HCT116 (cell line): ENCODE results near the gene ERLEC1. TPM values are rescaled to one million over a fixed set of nuclear protein-coding genes. Genes with fewer than 3 reads are reported as not detected.

Source experiments
- ATAC-seq: fragments of 200-7000 bp; cut with Tn5 transposase; 2 replicates; pipeline ENCODE4 v1.9.1; 2020; ENCODE audit warnings: mild to moderate bottlenecking, moderate library complexity
- BruUV-seq: library from RNA; stranded (reverse); fragments of 400-500 nt; replicated peaks from 2 replicates; lab custom pipeline; 2021; lab: Mats Ljungman, UMichigan
- CTCF ChIA-PET: fragments of 300-600 bp; sonication (Branson Sonifier 250); formaldehyde crosslinking; loops from one replicate; lab custom pipeline; 2021; ENCODE audit warnings: antibody characterized with exemption; lab: Charles Lee
- POLR2A ChIA-PET: fragments of 300-600, 350-600 bp; sonication (Branson Sonifier 250); formaldehyde crosslinking; loops from one replicate; lab custom pipeline; 2021; ENCODE audit warnings: antibody characterized with exemption; lab: Charles Lee
- RAD21 ChIA-PET, 2 experiments: fragments of 300-600 bp; sonication (Branson Sonifier 250); formaldehyde crosslinking; loops; one replicate each; lab custom pipeline; 2023; ENCODE audit warnings: low total read pairs in 2 of 2; ENCODE audit not compliant: uncharacterized antibody in 2 of 2, unreplicated experiment in 2 of 2, low non-redundant PET in 1 of 2; lab: Charles Lee
- DNase-seq: peaks from one replicate; pipeline ENCODE4 v3.0.0-alpha.2; 2010; ENCODE audit warnings: low read depth, low spot score
- H2AFZ ChIP-seq: fragments of 200-600 bp; shearing (Covaris generic), sonication (generic); 2 replicates; pipeline ENCODE4 v1.6.1; 2017; ENCODE audit warnings: low read depth, mixed run types, mixed read lengths, antibody characterized with exemption, low read length; ENCODE audit not compliant: poor library complexity, severe bottlenecking
- H3K27ac ChIP-seq: 2 replicates; pipeline ENCODE4 v1.5.1; 2012; ENCODE audit warnings: low read depth, low read length
- H3K27me3 ChIP-seq: fragments of 200-600 bp; sonication (generic); 2 replicates; pipeline ENCODE4 v1.6.1; 2016; ENCODE audit warnings: mixed run types, low read length, mixed read lengths; ENCODE audit not compliant: insufficient read depth
- H3K36me3 ChIP-seq, 2 experiments: fragments of 200-500 bp in 1 of 2; fragments of 200-600 bp in 1 of 2; sonication (Bioruptor generic) in 1 of 2; sonication (generic) in 1 of 2; 2 replicates each; pipeline versions ENCODE4 v1.5.1 to v1.6.1; 2014 to 2016; ENCODE audit warnings: low read length in 2 of 2, inconsistent platforms in 1 of 2, mixed read lengths in 1 of 2, mixed run types in 1 of 2; ENCODE audit not compliant: insufficient read depth in 2 of 2, control insufficient read depth in 1 of 2
- H3K4me1 ChIP-seq, 2 experiments: fragments of 200-600 bp in 1 of 2; sonication (generic) in 1 of 2; 2 replicates each; pipeline versions ENCODE4 v1.5.1 to v1.6.1; 2012 to 2017; ENCODE audit warnings: low read length in 2 of 2, inconsistent platforms in 1 of 2, mild to moderate bottlenecking in 1 of 2, mixed read lengths in 1 of 2, mixed run types in 1 of 2, moderate library complexity in 1 of 2; ENCODE audit not compliant: insufficient read depth in 2 of 2, control insufficient read depth in 1 of 2
- H3K4me2 ChIP-seq: fragments of 200-600 bp; sonication (generic); 2 replicates; pipeline ENCODE4 v1.6.1; 2017; ENCODE audit warnings: mixed run types, low read length, mixed read lengths
- H3K4me3 ChIP-seq, 2 experiments: fragments of 200-600 bp in 1 of 2; sonication (generic) in 1 of 2; replicated peaks in 1 of 2; 2 replicates each; pipeline ENCODE4 v1.5.1; 2011 to 2016; ENCODE audit warnings: low read length in 2 of 2, control low read depth in 1 of 2, low read depth in 1 of 2, mild to moderate bottlenecking in 1 of 2, mixed read lengths in 1 of 2, mixed run types in 1 of 2
- H3K79me2 ChIP-seq: fragments of 200-600 bp; sonication (generic); 2 replicates; pipeline ENCODE4 v1.6.1; 2017; ENCODE audit warnings: mild to moderate bottlenecking, mixed run types, low read length, moderate library complexity, mixed read lengths; ENCODE audit not compliant: insufficient read depth
- H3K9ac ChIP-seq: fragments of 200-600 bp; sonication (generic); 2 replicates; pipeline ENCODE4 v1.6.1; 2016; ENCODE audit warnings: low read length, mixed read lengths
- H3K9me2 ChIP-seq: fragments of 200-600 bp; sonication (generic), shearing (Covaris generic); 2 replicates; pipeline ENCODE4 v1.6.1; 2017; ENCODE audit warnings: mixed run types, mild to moderate bottlenecking, moderate library complexity; ENCODE audit not compliant: insufficient read depth
- H3K9me3 ChIP-seq, 2 experiments: fragments of 200-500 bp in 1 of 2; fragments of 200-600 bp in 1 of 2; sonication (Bioruptor generic) in 1 of 2; sonication (generic) in 1 of 2; 2 replicates each; pipeline ENCODE4 v1.6.1; 2014 to 2017; ENCODE audit warnings: low read length in 2 of 2, mixed read lengths in 2 of 2, inconsistent platforms in 1 of 2, low read depth in 1 of 2, mild to moderate bottlenecking in 1 of 2, mixed run types in 1 of 2, moderate library complexity in 1 of 2; ENCODE audit not compliant: control insufficient read depth in 1 of 2, insufficient read depth in 1 of 2
- H4K20me1 ChIP-seq: fragments of 200-600 bp; sonication (generic), shearing (Covaris generic); 2 replicates; pipeline ENCODE4 v1.6.1; 2017; ENCODE audit warnings: mixed run types, mild to moderate bottlenecking, moderate library complexity; ENCODE audit not compliant: insufficient read depth
- CBX3 ChIP-seq: IDR thresholded peaks from 2 replicates; pipeline ENCODE4 v1.6.1; 2012; ENCODE audit warnings: low read depth
- CEBPB ChIP-seq: IDR thresholded peaks from 2 replicates; pipeline ENCODE4 v1.6.1; 2012; ENCODE audit warnings: low read depth
- EGR1 ChIP-seq: IDR thresholded peaks from 2 replicates; pipeline ENCODE4 v1.6.1; 2012; ENCODE audit warnings: low read depth
- EZH2 ChIP-seq: fragments of 200-600 bp; sonication (generic); IDR thresholded peaks from 2 replicates; pipeline ENCODE4 v1.6.1; 2017; ENCODE audit warnings: antibody characterized with exemption, mixed run types
- POLR2A ChIP-seq: IDR thresholded peaks from 2 replicates; pipeline ENCODE4 v1.7.0; 2011; ENCODE audit warnings: borderline replicate concordance; ENCODE audit not compliant: insufficient read depth, insufficient read length; ENCODE audit errors: extremely low read depth
- SIN3A ChIP-seq: IDR thresholded peaks from 2 replicates; pipeline ENCODE4 v1.6.1; 2012; ENCODE audit warnings: low read depth
- SP1 ChIP-seq: IDR thresholded peaks from 2 replicates; pipeline ENCODE4 v1.6.1; 2012; ENCODE audit warnings: low read depth
- SRF ChIP-seq: IDR thresholded peaks from 2 replicates; pipeline ENCODE4 v1.6.1; 2012; ENCODE audit warnings: low read depth
- TCF7L2 ChIP-seq: IDR thresholded peaks from 2 replicates; pipeline ENCODE4 v1.7.0; 2011; ENCODE audit warnings: borderline replicate concordance, inconsistent platforms; ENCODE audit not compliant: insufficient read depth, insufficient read length; ENCODE audit errors: extremely low read depth
- YY1 ChIP-seq: IDR thresholded peaks from 2 replicates; pipeline ENCODE4 v1.6.1; 2011; ENCODE audit warnings: low read length, low read depth, moderate library complexity, mild to moderate bottlenecking; ENCODE audit not compliant: insufficient replicate concordance; ENCODE audit errors: extremely low read depth
- ZBTB33 ChIP-seq: IDR thresholded peaks from 2 replicates; pipeline ENCODE4 v1.6.1; 2011; ENCODE audit warnings: mild to moderate bottlenecking, low read length, moderate library complexity; ENCODE audit not compliant: insufficient replicate concordance; ENCODE audit errors: extremely low read depth
- ZFX ChIP-seq: fragments of 450-650 bp; IDR thresholded peaks from 2 replicates; pipeline ENCODE4 v1.6.1; 2017
- ZNF274 ChIP-seq: fragments of 200-500 bp; sonication (Bioruptor generic); IDR thresholded peaks from 2 replicates; pipeline ENCODE4 v1.6.1; 2014; ENCODE audit warnings: mild to moderate bottlenecking, low read depth, low read length, inconsistent platforms
- intact Hi-C: fragments of 100-400 bp; cut with micrococcal nuclease; formaldehyde crosslinking; loops from 2 replicates; pipeline ENCODE4 v1.10.0; 2022
- total RNA-seq: library from RNA; stranded (reverse); gene quantifications from one replicate; pipeline ENCODE4 v1.2.1, GENCODE V29; 2021; ENCODE audit not compliant: unreplicated experiment
- TF ChIP-seq, protein P1 (sequence below), 3 experiments: fragments of 200-600 bp in 1 of 3; sonication (generic) in 1 of 3; IDR thresholded peaks in 2 of 3; conservative IDR thresholded peaks in 1 of 3; 2 replicates each; pipeline ENCODE4 v1.5.1; 2012 to 2017; ENCODE audit warnings: low read depth in 2 of 3, low read length in 2 of 3, antibody characterized with exemption in 1 of 3, borderline replicate concordance in 1 of 3, control low read depth in 1 of 3, mild to moderate bottlenecking in 1 of 3, mixed read lengths in 1 of 3, mixed run types in 1 of 3, moderate library complexity in 1 of 3; ENCODE audit not compliant: insufficient read depth in 1 of 3
- TF ChIP-seq, protein P2 (sequence below): IDR thresholded peaks from 2 replicates; pipeline ENCODE4 v1.6.1; 2012

Gene ERLEC1
- total RNA-seq, 1 experiment from 2014 or later = 26.9 TPM

DNA sequence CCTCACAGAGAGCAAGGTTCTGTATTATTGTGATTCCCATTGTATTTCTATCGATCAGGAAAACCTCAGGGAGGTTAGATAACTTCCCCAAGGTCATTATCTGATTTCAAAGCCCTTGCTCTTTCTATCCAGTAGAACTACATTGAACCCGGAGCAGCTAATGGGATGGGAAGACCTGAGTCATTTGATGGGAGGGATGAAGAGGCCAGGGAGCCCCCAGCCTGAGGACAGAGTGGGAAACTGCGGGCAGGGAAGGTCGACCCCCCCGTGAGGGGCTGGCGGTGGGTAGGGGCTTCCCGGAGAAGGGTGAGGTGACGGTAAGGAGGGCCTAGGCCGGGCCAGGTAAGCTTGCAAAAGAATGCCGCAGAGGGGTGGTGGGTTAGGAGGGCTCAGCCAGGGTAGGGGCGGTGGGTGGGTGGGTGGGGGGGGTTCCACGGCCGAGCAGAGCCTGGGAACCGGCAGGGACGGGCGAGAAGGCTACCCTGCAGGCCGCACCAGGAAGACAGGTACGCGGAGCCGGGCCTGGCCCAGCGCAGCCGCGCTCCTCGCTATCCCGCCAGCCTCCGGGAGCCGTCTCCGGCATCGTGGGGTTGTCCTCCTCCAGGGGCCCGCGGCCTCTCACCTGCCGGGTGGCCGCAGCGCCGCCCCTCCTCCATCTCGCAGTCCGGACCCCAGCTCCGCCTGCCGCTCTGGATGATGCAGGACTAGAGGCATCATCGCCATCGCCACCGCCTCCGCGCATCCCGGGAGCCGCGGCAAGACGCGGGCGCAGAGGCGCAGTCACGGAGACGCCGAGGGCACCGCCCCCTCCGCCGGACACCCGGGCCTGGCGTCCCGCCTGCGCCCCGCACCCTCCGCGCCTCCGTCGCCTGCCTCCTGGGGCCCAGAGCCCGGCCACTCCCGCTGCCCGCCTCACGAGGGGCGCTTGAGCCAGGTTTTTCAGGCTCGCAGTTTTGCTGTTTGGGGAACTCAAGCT, 72.7 kb downstream of the ERLEC1 start, which contains the start of gene GPR75 (continued):
- no peak for TF ChIP-seq SRF
- TF ChIP-seq ZFX = no peak
- TF ChIP-seq EZH2 = no peak

DNA sequence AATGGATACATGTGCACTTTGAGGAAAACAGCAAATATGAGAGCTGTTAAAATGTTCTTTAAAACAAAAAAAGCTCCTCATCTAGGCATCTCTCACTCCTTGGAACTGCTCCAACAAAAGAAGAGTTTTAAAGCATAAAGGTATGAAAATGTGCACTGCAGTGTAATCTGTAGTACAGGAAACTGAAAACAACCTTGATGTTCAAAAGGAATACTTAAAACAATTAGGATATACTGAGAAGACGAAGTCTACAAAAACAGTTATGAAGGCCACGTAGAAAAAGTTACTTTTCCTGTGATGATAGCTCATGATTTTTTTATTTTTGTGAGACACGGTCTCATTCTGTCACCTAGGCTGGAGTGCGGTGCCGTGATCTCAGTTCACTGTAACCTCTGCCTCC, 75.0 kb downstream of the ERLEC1 start:
- H3K27ac ChIP-seq = no peak overlapping the region
- ATAC-seq (no peak), DNase-seq (no peak)
- RAD21 ChIA-PET = no interaction called here
- H3K4me3 ChIP-seq = no peak overlapping the region
- H2AFZ ChIP-seq = no peak overlapping the region
- CTCF ChIA-PET = no interaction called here
- TF ChIP-seq SP1 = no peak
- no peak for TF ChIP-seq POLR2A
- no peak for TF ChIP-seq CBX3
- TF ChIP-seq CEBPB = no peak
- TF ChIP-seq YY1 = no peak
- TF ChIP-seq, protein P1, sequence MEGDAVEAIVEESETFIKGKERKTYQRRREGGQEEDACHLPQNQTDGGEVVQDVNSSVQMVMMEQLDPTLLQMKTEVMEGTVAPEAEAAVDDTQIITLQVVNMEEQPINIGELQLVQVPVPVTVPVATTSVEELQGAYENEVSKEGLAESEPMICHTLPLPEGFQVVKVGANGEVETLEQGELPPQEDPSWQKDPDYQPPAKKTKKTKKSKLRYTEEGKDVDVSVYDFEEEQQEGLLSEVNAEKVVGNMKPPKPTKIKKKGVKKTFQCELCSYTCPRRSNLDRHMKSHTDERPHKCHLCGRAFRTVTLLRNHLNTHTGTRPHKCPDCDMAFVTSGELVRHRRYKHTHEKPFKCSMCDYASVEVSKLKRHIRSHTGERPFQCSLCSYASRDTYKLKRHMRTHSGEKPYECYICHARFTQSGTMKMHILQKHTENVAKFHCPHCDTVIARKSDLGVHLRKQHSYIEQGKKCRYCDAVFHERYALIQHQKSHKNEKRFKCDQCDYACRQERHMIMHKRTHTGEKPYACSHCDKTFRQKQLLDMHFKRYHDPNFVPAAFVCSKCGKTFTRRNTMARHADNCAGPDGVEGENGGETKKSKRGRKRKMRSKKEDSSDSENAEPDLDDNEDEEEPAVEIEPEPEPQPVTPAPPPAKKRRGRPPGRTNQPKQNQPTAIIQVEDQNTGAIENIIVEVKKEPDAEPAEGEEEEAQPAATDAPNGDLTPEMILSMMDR (IDR thresholded peaks at IDR 0.05 in 2 of 3, conservative IDR thresholded peaks at IDR 0.05 in 1 of 3; ENCODE audit: borderline replicate concordance in 1 of 3, insufficient read depth in 1 of 3, low read depth in 2 of 3, low read length in 2 of 3) = no peak
- no peak for TF ChIP-seq ZNF274
- TF ChIP-seq, protein P2, sequence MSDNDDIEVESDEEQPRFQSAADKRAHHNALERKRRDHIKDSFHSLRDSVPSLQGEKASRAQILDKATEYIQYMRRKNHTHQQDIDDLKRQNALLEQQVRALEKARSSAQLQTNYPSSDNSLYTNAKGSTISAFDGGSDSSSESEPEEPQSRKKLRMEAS = no peak
- no peak for TF ChIP-seq EGR1
- TF ChIP-seq TCF7L2 = no peak
- no peak for TF ChIP-seq SRF
- TF ChIP-seq ZBTB33 = no peak
- no peak for TF ChIP-seq SIN3A
- H3K4me1 ChIP-seq = no peaks in the 10 kb centered on the region
- no TSS peak for BruUV-seq
- H3K9ac ChIP-seq = no peak overlapping the region
- no peaks in the 10 kb centered on the region for H3K79me2 ChIP-seq
- POLR2A ChIA-PET = no interaction called here
- H3K9me2 ChIP-seq = no peaks in the 10 kb centered on the region
- intact Hi-C loops = no loop called here
- no peaks in the 10 kb centered on the region for H3K27me3 ChIP-seq
- peaks cover 7 to 15% of the 10 kb centered on the region in 2 experiments; a peak in 3 of 4 replicates for H3K36me3 ChIP-seq
- H3K4me2 ChIP-seq = no peak overlapping the region
- no peaks in the 10 kb centered on the region for H3K9me3 ChIP-seq
- H4K20me1 ChIP-seq = no peaks in the 10 kb centered on the region; the same call in 1 of the 2 replicates
